ENCODE measurements around the gene ADORA2B. TPM values are rescaled to one million over a fixed set of nuclear protein-coding genes. Genes with fewer than 3 reads are reported as not detected.

Gene ADORA2B
- total RNA-seq, 1 donor from 2014 or later, result not detected

- TF ChIP-seq CTCF (IDR thresholded peaks at IDR 0.05), result no peak
- Mint-ChIP-seq H3K4me1 (peaks cover 9% of the 10 kb centered on the region), H3K27ac (no peak overlapping the region), H3K27me3 (peaks cover 27% of the 10 kb centered on the region), H3K36me3 (ENCODE audit: low read depth) (no peaks in the 10 kb centered on the region), H3K4me3 (no peak overlapping the region), H3K9me3 (no peaks in the 10 kb centered on the region)
- DNase-seq (no peak), ATAC-seq (ENCODE audit: low read depth) (no peak)
- ChIA-PET CTCF (no interaction called here), POLR2A (no interaction called here)
- intact Hi-C loops (cut with micrococcal nuclease), result no loop called here
These were observed 3.2 kb downstream of the ADORA2B start for GRCh38 chr17:15947976-15948752.

- Mint-ChIP-seq H3K27ac (no peak overlapping the region), H3K27me3 (peaks cover 12% of the 10 kb centered on the region), H3K36me3 (ENCODE audit: low read depth) (no peaks in the 10 kb centered on the region), H3K4me3 (no peak overlapping the region), H3K4me1 (no peaks in the 10 kb centered on the region), H3K9me3 (no peaks in the 10 kb centered on the region)
- no peak for ATAC-seq (ENCODE audit: low read depth)
- DNase-seq, result no peak
- CTCF ChIA-PET, result no interaction called here
- POLR2A ChIA-PET, result no interaction called here
- intact Hi-C loops (cut with micrococcal nuclease), result no loop called here
- TF ChIP-seq CTCF (IDR thresholded peaks at IDR 0.05), result no peak
These were observed 6.6 kb downstream of the ADORA2B start for GRCh38 chr17:15951368-15952047.

GRCh38 chr17:15952048-15952532 is 7.2 kb downstream of the ADORA2B start:
- Mint-ChIP-seq H3K27ac (no peak overlapping the region), H3K36me3 (ENCODE audit: low read depth) (no peaks in the 10 kb centered on the region), H3K27me3 (peaks cover 9% of the 10 kb centered on the region), H3K9me3 (no peaks in the 10 kb centered on the region), H3K4me1 (no peaks in the 10 kb centered on the region), H3K4me3 (no peak overlapping the region)
- intact Hi-C loops (cut with micrococcal nuclease), result no loop called here
- POLR2A ChIA-PET, result no interaction called here
- TF ChIP-seq CTCF (IDR thresholded peaks at IDR 0.05), result no peak
- no peak for DNase-seq
- no peak for ATAC-seq (ENCODE audit: low read depth)
- CTCF ChIA-PET, result no interaction called here

GRCh38 chr17:15952916-15953790 is 8.2 kb downstream of the ADORA2B start:
- no peak overlapping the region for H3K4me3 Mint-ChIP-seq
- intact Hi-C loops (cut with micrococcal nuclease), result no loop called here
- H3K27ac Mint-ChIP-seq, result no peak overlapping the region
- no peak for ATAC-seq (ENCODE audit: low read depth)
- H3K9me3 Mint-ChIP-seq, result no peaks in the 10 kb centered on the region
- TF ChIP-seq CTCF (IDR thresholded peaks at IDR 0.05), result no peak
- no peaks in the 10 kb centered on the region for H3K36me3 Mint-ChIP-seq (ENCODE audit: low read depth)
- H3K4me1 Mint-ChIP-seq, result no peaks in the 10 kb centered on the region
- ChIA-PET POLR2A (no interaction called here), CTCF (no interaction called here)
- H3K27me3 Mint-ChIP-seq, result peaks cover 5% of the 10 kb centered on the region
- no peak for DNase-seq

- Mint-ChIP-seq H3K27ac (no peak overlapping the region), H3K4me3 (no peak overlapping the region), H3K36me3 (ENCODE audit: low read depth) (no peaks in the 10 kb centered on the region), H3K4me1 (peaks cover 9% of the 10 kb centered on the region), H3K27me3 (peaks cover 11% of the 10 kb centered on the region), H3K9me3 (no peaks in the 10 kb centered on the region)
- intact Hi-C loops (cut with micrococcal nuclease), result no loop called here
- ChIA-PET CTCF (no interaction called here), POLR2A (no interaction called here)
- DNase-seq (no peak), ATAC-seq (ENCODE audit: low read depth) (no peak)
- TF ChIP-seq CTCF (IDR thresholded peaks at IDR 0.05), result no peak
These were observed 9.3 kb downstream of the ADORA2B start for GRCh38 chr17:15954222-15954621.
